OCI-LY3 (cell line): Measurements from ENCODE around the gene MAN1A1.

Source experiments
- EZH2phosphoT487 ChIP-seq: fragments of 200-600 bp; shearing (Covaris generic); IDR thresholded peaks from 2 replicates; pipeline ENCODE4 v1.6.1; 2018; ENCODE audit warnings: antibody characterized with exemption, mixed run types, low read depth
- TF ChIP-seq, protein P1 (sequence below): fragments of 200-600, 300-600 bp; sonication (generic); IDR thresholded peaks from 2 replicates; pipeline ENCODE4 v1.5.1; 2014; ENCODE audit warnings: antibody characterized with exemption, low read length, low read depth

DNA sequence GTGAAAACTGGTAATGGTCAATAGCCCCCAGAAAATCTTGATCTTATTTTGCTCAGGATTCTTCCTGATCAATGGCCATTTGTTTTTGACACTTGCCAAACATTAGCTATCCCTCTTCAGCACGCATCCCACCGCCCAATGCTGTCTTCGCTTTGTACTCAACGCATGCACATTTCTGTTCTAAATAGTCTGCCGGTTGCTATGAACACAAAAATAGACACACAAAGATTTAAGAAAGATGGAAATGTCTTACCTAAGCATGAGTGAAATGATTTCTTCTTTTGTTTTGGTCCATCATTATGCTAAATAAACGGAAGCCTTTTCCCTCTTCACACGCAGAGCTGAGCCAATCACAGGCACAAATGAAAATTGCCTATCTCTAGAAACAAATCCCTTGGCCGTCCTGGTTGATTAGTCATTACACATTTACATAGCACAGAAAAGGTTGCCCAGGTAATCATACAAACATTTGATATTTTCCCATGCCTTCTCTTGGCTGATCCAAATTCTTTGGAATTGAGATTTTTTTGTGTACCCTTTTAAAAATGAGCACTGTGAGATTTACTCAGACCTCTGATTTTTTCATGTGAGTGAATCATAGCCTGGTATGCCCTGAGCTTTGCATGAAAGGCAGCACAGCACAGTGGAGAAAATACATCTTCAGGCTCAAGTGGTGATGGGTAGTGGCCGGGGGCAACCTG lies 200.6 kb downstream of the MAN1A1 start:
- TF ChIP-seq, protein P1, sequence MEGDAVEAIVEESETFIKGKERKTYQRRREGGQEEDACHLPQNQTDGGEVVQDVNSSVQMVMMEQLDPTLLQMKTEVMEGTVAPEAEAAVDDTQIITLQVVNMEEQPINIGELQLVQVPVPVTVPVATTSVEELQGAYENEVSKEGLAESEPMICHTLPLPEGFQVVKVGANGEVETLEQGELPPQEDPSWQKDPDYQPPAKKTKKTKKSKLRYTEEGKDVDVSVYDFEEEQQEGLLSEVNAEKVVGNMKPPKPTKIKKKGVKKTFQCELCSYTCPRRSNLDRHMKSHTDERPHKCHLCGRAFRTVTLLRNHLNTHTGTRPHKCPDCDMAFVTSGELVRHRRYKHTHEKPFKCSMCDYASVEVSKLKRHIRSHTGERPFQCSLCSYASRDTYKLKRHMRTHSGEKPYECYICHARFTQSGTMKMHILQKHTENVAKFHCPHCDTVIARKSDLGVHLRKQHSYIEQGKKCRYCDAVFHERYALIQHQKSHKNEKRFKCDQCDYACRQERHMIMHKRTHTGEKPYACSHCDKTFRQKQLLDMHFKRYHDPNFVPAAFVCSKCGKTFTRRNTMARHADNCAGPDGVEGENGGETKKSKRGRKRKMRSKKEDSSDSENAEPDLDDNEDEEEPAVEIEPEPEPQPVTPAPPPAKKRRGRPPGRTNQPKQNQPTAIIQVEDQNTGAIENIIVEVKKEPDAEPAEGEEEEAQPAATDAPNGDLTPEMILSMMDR: no peak
- TF ChIP-seq EZH2phosphoT487: no peak
